Bone marrow (tissue), 2 donors: ENCODE results near the gene NPM3.

Experiments used
- DNase-seq, 2 donors: peaks; one replicate each; lab custom pipeline; 2025; lab: John Stamatoyannopoulos, UW

The NPM3 gene

DNA sequence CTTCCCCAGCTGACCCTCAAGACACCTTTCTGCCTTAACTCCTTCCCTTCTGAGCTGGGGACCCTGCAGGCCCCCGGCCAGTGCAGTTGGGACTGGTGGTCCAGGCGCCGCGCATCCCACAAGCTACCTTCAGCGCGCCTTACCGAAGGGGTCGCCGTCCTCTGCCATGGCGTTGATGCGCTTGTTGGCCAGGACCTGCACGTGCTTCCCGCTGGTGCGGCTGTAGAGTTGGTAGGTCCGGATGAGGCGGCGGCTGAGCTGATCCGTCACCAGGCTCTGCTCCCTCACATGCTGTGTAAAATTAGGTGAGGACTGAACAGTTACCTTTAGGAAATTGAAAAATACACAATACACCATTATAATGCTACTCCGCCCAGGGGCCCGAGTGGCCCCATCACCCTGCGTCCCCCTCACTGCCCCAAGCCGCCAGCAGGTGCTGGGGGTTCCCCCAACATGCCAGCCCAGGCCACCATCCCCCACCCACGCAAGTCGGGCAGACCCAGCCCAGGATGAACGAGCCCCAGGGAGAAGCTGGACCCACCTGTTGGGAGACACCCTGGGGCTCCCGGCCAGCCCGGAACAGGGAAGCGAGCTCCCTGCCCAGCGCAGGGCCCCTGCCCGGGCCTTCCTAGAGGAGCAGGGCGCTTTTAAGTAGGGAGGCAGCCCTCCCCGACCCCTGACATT, 8.5 kb downstream of the NPM3 start:
- no peak for DNase-seq

DNA sequence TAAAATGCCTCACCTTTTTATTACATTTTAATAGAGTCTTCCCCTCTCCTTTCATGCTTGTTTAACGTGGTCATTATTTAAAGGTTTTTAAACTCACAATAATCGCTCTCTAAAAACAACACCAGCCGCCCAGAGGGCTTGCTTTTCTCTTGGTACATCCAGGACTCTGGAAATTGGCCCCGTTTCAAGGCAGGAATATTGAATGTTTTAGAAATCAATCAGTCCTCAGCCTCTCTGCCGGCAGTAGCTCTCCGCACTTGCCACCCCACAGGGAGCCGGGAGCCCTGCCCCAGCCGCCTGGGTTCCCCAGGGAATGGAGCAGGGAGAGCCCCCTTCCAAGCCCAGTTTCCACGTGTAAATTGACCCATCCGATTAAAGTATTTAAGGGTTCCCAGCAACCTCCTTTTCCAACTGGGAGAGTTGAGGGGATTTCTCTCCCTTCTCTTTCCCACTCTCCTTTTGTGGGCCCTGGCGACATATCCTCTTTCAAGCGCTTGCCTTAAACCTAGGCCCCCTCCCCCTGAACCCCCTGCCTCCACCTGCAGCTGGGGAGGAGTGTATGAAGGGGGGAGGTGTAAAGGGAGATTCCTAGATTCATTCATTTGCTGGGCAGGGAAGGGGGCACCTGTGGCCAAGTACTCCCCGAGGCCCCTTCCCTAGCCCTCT, 9.2 kb downstream of the NPM3 start:
- no peak for DNase-seq

DNA sequence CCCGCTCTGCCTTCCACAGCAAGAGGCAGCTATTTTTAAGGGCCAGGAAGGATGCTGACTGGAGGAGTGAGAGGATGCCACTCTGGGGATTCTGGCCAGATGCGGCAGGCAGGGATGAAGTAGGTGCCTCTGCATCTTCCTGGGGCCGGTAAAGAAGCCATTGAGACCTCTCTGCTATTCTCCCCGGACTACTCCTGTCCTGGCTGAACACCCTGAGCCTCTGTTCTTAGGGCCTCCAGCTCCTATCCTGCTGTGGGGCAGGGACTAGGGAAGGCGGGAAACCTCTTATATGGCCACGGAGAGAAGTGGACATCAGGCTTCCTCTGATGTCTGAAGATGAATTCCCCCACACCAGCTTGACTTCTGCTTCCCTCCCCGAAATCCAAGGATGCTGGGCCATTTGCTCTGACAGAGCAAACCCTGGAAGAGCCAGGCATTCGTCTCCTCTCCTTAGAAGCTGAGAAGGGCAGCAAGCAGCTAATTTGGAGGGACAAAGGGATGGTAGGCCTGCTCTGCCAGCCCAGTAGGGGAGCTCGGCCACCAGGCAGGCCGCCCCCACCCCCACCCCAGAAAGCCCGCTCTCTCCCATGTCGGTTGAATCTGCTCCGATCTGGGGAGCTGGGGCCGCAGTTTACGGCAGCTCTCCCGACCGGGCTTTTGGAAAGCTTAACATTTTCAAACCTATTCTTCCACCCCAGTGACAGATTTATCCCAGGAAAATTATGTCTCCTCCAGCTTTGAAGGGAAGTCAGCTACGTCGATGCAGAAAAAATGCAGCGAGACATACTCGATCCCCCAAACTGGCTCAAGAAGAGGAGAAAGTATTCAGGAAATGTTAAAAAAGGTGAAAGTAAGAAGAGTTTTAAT, 10.1 kb downstream of the NPM3 start:
- no peak for DNase-seq

DNA sequence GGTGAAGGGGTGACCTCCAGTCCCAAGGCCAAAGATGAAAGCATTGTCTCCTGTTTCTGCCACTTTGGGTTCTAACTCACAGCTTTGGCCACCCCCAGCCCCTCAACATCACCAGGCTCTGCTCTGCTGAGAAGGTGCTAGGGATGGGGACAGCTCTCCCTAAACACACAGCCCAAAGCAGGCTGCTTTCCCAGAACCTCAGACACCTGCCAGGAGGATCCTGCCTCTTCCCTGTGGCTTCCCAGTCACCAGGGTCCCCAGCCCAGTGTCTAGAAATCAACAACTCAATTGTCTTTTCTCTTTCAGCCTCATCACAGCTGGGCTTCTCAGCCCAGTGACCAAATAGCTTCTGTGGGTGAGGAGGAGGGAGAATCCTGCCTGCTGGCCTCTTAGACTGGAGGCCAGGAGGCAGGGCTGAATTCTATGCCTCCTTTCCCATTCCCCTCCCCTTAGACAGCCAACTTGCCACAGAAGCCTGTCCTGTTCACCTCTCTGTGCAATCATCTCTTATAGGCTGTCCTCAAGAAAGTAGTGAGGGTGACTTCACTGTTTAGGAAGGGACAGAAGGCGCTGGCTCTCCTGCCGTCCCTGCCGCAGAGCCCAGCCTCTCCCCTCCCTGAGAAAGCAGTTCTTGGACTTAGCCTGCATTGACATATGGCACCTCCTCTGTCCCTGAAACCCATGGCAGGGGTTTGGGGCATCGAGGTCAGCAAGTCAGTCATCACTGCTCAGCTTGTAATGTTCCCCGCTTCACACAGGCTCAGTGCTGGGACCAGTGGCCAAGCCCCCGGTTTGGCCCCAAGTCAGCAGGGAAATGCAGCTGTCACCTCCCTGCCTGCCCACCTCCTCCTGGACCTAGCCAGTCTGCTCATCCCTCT, 11.0 kb downstream of the NPM3 start:
- no peak for DNase-seq

DNA sequence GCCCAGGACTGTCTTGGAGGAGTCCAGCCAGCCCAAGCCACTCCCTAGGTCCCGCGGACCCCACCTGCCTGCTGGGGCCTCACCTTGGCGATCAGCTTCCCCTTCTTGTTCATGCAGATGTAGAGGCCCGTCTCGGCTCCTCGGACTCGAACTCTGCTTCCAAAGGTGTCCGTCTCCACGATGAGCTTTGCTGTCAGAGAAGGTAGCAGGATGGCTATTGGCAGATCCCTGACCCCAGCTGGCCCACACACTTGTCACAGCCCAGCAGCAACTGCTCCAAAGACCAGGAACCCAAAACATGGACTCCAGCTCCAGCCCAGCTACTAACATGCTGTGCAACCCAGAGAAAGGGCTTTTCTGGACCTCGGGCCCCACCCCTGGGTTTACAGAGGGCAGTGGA, 11.9 kb downstream of the NPM3 start:
- no peak for DNase-seq

DNA sequence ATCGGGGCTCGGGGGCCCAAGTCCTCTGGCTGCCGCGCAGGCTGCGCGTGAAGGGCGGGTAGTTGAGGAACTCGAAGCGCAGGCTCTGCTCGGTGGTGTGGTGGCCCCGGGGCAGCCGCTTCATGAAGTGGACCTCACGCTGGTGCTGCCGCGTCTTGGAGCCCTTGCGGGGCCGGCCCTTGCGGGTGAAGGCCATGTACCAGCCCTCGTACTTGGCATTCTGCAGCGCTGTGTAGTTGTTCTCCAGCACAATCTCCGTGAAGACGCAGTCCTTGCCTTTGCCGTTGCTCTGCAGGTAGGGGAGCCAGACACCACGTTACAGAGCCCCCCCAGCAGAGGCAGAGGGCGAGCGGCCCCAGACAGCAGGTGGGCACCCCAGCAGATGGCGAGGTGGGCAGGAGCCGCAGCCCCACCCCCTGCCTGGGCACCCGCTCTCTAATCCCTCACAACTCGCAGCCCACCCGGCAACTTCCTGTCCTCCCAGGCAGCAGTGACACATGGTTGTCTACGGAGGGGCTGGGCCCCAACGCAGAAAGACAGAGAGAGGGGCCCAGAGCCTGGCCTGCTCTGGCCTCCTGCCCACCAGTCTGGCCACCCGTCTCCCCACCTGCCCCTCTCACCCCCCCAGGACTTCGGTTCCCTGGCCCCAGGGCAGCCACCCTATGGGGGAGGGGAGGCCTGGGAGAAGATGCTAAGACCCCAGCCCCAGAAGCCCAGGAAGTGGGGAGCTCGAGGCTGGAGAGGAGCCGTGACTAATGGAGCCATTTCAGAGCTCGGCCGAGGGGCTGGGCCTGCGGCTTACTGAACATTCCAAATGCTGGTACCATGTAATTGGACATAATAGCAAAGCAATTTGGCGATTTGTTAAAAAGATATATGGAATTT, 12.7 kb downstream of the NPM3 start:
- no peak for DNase-seq

DNA sequence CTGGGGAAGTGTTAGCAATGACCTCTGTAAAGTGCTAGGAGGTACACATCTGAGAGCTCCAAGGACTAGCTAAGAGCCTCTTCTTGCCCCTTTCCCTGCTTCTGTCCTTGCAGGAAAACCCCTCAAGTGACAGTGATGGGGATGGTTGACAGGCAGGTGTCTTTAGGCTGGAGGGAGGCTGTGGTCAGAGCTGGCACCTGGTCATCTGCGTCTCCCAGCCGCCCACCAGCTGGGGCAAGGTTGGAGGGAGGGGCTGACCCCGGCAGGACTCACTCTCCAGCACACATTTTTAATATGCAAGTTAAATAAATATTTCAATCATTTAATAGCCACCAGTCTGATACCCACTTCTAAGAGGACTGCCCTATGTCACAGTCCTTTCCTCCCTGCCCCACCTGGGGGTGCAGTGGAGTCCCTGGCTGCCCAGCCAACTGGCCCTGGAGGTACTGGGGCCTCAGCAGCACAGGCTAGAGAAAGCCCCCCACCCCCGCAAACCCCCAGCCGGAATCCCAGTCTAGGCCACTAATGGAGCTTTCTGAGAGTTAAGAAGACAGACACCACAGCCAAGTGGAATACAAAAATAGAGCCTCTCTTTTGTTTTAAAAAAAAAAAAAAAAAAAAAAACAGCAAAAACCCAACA, 13.6 kb downstream of the NPM3 start:
- no peak for DNase-seq

DNA sequence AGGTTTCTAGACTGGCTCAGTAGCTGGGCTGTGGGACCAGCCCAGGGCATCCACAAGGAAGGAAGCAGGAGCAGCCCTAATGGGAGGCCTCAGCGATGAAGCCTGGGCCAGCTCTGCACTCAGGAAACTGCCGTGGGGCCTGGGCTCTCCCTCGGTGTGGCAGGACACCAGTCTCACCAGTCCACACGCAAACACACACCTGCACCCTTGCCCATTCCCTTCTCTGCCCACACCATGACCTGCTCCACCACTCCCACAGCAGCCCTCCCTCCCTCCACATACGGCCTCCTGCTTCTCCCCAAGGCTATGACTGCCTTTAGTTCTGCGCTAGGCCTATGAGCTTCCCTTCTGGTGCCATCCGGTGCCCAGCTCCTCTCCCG, 14.5 kb downstream of the NPM3 start:
- no peak for DNase-seq

DNA sequence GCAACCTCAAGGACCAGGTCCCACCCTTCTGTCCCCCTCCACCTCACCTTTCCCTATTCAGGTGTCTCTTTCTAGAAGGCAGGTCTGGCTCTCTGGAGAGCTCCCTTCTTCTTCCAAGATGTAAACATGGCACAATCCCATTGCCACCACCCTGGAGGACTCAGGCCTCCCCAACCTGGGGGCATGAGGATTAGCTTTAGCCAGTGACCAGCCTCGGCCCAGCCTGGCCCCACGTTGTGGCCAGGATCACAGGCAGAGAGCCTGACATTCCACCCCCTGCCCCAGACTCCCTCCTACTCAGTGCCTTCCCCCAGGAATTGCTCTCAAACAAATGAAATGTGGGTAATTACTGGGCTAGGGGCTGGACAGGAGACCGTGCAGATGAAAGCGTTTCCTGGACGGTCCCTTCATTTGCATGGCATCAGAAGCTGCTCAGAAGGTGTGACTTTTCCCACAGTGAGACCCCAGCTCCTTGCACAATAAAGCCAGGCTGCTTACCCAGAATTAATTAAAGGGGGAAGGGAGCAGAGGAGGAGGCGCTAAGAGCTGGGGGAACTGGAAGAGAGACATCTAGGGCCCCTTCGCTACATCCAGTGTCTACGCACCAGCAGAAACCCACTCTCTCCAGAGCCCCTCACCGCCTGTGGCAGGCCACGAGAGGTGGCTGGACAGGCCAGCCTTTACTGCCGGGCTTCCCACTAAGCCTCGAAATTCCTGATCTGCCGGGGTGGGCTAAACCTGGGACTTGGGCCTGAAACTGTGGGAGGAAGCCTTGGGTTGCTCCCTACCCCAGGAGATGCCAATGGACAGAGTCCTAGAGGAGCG, 15.1 kb downstream of the NPM3 start:
- no peak for DNase-seq

DNA sequence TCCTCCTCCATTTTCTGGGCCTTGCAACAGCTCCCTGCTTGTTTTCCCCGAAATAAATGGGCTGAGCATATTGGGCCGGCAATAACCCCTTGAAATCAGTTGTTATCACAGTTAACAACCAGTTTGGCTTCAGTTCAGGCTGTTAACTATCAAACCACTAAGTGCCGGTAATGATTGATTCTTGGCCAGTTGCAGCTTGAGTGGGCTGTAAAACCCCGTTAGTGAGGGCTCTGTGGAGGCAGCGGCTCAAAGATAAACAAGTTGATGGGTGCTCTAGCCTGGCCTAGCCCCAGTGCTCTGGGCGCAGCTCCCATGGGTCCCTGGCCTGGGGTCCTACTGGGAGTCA, 15.7 kb downstream of the NPM3 start:
- no peak for DNase-seq

DNA sequence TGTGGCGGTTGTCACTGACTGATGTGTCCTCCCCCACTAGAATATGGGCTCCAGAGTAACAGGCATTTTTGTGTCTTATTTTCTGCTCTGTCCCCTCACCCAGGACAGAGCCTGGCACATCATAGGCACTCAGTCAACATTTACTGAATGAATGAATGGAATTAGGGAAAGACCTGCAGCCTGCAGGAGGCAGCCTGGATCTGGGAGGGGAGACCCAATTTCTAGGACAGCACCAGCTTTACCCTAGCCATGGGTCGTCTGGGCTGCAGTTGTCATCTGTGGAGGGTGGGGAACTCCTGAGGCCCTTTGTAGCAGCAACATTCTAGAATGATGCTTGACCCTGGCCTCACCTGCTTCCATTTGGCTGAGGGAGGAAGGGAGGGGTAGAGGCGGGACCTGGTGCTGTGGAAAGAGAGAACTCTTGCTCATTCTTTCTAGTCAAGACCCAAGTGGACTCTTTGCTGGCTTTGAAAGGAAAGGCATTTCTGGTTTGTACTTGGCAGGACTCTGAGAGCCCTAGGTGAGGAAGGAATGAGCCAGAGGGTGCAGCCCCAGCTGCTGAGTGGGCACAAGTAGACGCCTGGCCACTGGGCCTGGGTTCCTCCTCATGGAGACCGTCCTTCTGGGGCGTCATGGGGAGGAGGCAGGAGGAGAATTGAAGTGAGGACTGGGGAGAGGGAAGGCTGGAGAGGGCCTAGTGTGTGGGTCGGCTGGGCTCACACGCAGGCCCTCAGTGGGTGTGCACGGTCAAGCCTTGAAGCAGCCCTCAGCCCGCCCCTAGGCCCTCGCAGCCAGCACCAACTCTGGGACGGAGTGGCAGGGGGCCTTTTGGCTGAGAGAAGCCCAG, 16.3 kb downstream of the NPM3 start:
- no peak for DNase-seq

DNA sequence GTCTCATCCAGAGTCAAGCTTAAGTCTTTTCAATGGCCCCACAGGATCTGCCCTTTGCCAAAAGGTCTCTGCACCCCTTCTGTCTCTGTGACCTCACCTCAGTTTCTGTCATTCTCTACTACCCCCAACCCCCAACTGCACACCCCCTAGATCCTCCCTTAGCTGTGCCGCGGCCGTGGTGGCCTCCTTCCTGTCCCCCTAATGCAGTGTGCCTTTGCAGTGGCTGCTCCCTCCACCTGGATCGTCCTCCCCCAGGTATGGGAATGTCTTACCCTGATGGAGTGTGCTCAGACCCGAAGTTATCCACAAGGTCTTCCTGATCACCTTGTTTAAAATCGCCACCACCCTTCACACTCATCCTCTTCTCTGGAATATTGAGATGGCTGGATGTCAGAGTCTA, 16.9 kb downstream of the NPM3 start:
- DNase-seq = no peak

DNA sequence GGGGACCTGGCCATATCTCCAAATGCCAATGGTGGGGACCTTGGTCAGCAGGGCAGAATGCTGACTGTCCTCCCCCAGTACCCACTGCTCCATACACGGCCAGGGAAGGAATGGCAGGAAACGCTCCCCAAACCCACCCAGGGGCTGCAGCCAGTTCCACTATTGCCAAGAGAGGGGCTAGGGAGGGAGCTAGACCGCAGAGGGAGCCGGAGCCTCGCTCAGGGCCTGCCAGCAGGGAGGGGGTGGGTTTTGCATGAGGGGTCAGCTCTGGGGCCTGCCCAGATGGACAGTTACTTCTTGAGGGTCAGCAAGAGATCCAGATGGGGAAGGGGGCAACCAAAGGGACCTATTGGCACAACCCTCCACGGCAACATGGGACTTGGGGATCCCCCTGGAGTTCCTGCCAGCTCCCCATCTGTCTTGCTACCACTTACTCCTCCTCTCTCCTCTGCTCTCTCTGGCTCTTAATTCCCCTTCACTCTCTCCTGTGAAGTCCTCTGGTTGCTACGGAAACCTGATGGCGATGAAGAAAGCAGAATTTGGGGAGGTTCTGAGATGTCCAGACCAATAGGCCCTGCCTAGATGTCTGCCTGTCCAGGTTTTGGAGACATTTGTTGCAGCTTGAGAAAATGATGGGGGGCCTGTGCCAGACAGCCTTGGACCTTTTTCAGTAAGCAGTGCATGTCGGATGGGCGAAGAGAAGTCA, 20.0 kb downstream of the NPM3 start:
- no peak for DNase-seq

DNA sequence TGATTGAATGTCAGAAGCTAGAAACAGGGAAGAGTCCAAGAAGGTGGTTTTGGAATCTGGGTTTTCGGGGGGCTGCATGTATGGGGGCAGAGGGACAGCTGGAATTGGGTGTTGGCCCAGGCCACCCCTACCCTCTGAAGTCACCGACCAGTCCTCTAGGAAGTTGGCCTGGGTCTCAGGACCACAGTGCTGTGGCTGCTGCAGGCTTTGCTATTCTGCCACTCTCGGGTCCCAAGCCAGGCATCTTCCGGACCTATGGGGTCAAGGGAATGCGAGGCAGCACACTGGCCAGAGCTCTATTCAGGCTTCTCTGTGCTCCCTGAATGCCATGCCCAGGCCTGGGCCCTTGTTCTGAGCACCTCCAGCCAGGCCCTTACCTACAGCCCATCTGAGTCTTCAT, 20.5 kb downstream of the NPM3 start:
- no peak for DNase-seq

DNA sequence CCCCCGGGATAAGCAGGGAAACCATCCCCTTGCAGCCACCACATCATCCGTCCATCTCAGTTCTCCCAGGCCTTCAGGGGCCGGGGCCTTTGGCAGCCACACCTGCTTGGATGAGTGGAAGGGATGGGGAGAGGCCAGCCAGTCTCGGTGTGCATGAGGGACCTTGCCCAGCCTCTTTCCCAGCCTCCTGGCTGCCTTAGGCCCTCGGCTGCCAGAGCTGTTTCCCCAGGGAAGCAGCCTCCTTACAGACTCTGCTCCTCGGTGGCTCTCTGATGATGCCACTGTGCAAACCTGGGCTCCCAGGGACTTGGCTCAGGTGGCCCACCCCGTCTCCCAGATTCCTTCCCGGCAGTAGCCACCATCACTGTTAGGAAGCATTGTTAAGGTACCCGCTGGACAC, 22.0 kb downstream of the NPM3 start:
- no peak for DNase-seq

DNA sequence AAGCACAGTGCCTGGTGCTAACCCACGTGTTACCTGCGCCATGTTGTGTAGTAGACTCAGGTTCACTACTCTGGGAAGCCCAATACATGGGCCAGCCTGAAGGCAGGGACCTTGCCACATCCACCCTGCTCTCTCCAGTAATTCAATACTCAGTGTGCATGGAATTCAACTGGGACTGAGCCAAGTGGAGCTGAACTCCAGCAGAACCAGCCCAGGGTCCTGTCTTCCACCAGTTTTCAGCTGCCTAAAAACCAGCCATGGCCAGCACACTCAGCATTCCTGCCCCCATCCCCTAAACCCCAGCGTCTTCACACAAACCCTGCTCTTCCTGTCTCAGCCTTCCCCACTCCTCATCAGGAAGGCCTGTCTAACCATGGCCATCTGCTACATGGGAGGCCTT, 22.7 kb downstream of the NPM3 start:
- no peak for DNase-seq

DNA sequence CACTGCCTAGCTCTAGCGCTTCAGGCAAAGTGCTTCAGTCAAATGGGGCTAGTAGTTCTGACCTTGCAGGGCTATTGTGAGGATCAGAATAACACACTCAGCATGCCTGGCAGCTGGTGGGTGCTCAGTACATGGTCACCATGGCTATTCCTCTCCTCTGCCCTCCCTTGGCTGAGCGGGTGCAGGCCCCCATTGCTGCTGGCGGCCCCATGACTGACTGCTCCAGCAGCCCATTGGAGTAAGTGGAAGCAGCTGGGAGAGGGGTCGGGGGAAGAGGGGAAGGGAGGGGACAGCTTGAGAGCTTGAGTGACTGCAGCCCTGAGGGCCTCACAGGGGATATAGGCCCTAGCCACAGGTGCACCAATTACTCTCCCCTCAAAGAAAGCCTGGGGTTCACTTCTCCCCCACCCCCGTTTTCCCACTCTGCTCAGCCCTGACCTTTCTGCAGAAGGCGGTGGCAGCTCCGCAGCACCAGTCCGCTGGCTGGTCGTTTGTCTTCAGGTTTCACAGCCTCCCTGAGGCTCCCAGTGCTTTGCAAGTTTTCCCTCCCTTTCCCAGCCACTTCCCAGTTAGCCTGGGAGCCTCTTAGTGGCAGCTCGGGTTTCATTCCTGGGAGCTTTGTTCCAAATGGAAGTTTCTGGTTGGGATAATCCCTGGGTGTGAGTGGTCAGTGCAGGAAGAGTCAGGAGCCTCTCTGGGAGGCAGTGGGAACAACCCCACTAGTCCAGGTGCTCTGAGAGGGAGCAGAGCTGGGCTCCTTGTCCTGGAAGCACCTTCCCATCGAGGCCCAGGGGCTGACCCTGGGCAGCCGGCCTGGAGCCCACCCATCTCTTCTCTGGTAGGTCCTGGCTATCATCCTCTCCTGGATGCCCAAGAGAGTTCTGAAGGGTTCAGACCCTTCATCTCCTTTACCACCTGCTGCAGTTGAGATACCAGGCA, 23.7 kb downstream of the NPM3 start:
- DNase-seq = no peak
